Chondrocyte (in vitro differentiated cells): Measurements from ENCODE around the gene LRRC37A. TPM values are rescaled to one million over a fixed set of nuclear protein-coding genes. Genes with fewer than 3 reads are reported as not detected.
"Not testable (repeated sequence)": the region's sequence is repeated elsewhere in the genome, so short reads cannot be mapped to it uniquely, and the experiment has no call there.

Experiments
- DNase-seq: peaks from one replicate; pipeline ENCODE4 v3.0.0; 2021; ENCODE audit warnings: mixed read lengths, low spot score
- H3K27ac Mint-ChIP-seq: one replicate; pipeline ENCODE4 v1.8.0; 2021; ENCODE audit warnings: mild to moderate bottlenecking, moderate library complexity, mixed read lengths; ENCODE audit not compliant: unreplicated experiment
- H3K27me3 Mint-ChIP-seq: 2 replicates; pipeline ENCODE4 v1.8.0; 2021; ENCODE audit warnings: low read depth, mixed read lengths
- H3K36me3 Mint-ChIP-seq: 2 replicates; pipeline ENCODE4 v1.8.0; 2021; ENCODE audit warnings: low read depth, mixed read lengths
- H3K4me1 Mint-ChIP-seq: 2 replicates; pipeline ENCODE4 v1.8.0; 2021; ENCODE audit warnings: low read depth, mild to moderate bottlenecking, mixed read lengths
- H3K4me3 Mint-ChIP-seq: one replicate; pipeline ENCODE4 v1.8.0; 2021; ENCODE audit warnings: mild to moderate bottlenecking, moderate library complexity, mixed read lengths; ENCODE audit not compliant: unreplicated experiment
- H3K9me3 Mint-ChIP-seq: 2 replicates; pipeline ENCODE4 v1.8.0; 2021; ENCODE audit warnings: low read depth, mixed read lengths
- total RNA-seq: library from RNA; stranded (reverse); gene quantifications from 3 replicates; pipeline ENCODE4 v1.2.1, GENCODE V29; 2021

LRRC37A gene
- total RNA-seq, 1 donor from 2014 or later: 2.2 TPM

- H3K27me3 Mint-ChIP-seq, DNase-seq, H3K4me3 Mint-ChIP-seq, H3K9me3 Mint-ChIP-seq, H3K27ac Mint-ChIP-seq, H3K4me1 Mint-ChIP-seq, H3K36me3 Mint-ChIP-seq: not testable (repeated sequence)
Observed at GRCh38 chr17:46342131-46342530, 47.2 kb downstream of the LRRC37A start.

- not testable (repeated sequence) for H3K27ac Mint-ChIP-seq, H3K4me3 Mint-ChIP-seq, H3K36me3 Mint-ChIP-seq, DNase-seq, H3K4me1 Mint-ChIP-seq, H3K27me3 Mint-ChIP-seq, H3K9me3 Mint-ChIP-seq
Observed at GRCh38 chr17:46348345-46348744, 53.4 kb downstream of the LRRC37A start.

- not testable (repeated sequence) for H3K4me1 Mint-ChIP-seq, H3K4me3 Mint-ChIP-seq, H3K9me3 Mint-ChIP-seq, DNase-seq, H3K27me3 Mint-ChIP-seq, H3K27ac Mint-ChIP-seq, H3K36me3 Mint-ChIP-seq
Observed at GRCh38 chr17:46349060-46349459, 54.1 kb downstream of the LRRC37A start.

- not testable (repeated sequence) for H3K27me3 Mint-ChIP-seq, H3K4me1 Mint-ChIP-seq, H3K27ac Mint-ChIP-seq, H3K36me3 Mint-ChIP-seq, H3K9me3 Mint-ChIP-seq, DNase-seq, H3K4me3 Mint-ChIP-seq
Observed at GRCh38 chr17:46353856-46354255, 58.9 kb downstream of the LRRC37A start.

- not testable (repeated sequence) for H3K4me1 Mint-ChIP-seq, H3K4me3 Mint-ChIP-seq, H3K9me3 Mint-ChIP-seq, H3K36me3 Mint-ChIP-seq, DNase-seq, H3K27me3 Mint-ChIP-seq, H3K27ac Mint-ChIP-seq
Observed at GRCh38 chr17:46361145-46361735, 66.3 kb downstream of the LRRC37A start.

GRCh38 chr17:46361755-46362154 is 66.8 kb downstream of the LRRC37A start, which contains the start of gene ARL17B:
TSS of gene ARL17B (minus strand) at chr17:46361766. CDS start at chr17:46358397, 3,369 bp downstream.
- not testable (repeated sequence) for H3K9me3 Mint-ChIP-seq, H3K4me3 Mint-ChIP-seq, H3K27me3 Mint-ChIP-seq, H3K4me1 Mint-ChIP-seq, DNase-seq, H3K27ac Mint-ChIP-seq, H3K36me3 Mint-ChIP-seq

GRCh38 chr17:46367520-46367919 is 72.6 kb downstream of the LRRC37A start:
- not testable (repeated sequence) for H3K4me3 Mint-ChIP-seq, H3K27me3 Mint-ChIP-seq, H3K36me3 Mint-ChIP-seq, H3K4me1 Mint-ChIP-seq, H3K9me3 Mint-ChIP-seq, DNase-seq, H3K27ac Mint-ChIP-seq

GRCh38 chr17:46372236-46373229 is 77.6 kb downstream of the LRRC37A start:
- H3K36me3 Mint-ChIP-seq, H3K27ac Mint-ChIP-seq, H3K4me3 Mint-ChIP-seq, H3K9me3 Mint-ChIP-seq, DNase-seq, H3K4me1 Mint-ChIP-seq, H3K27me3 Mint-ChIP-seq: not testable (repeated sequence)

- not testable (repeated sequence) for H3K36me3 Mint-ChIP-seq, H3K27me3 Mint-ChIP-seq, H3K4me1 Mint-ChIP-seq, H3K27ac Mint-ChIP-seq, H3K4me3 Mint-ChIP-seq, H3K9me3 Mint-ChIP-seq, DNase-seq
Observed at GRCh38 chr17:46373418-46373817, 78.5 kb downstream of the LRRC37A start.

- not testable (repeated sequence) for H3K9me3 Mint-ChIP-seq, H3K4me3 Mint-ChIP-seq, DNase-seq, H3K4me1 Mint-ChIP-seq, H3K27me3 Mint-ChIP-seq, H3K27ac Mint-ChIP-seq, H3K36me3 Mint-ChIP-seq
Observed at GRCh38 chr17:46383118-46383517, 88.2 kb downstream of the LRRC37A start.

GRCh38 chr17:46385491-46385890 is 90.6 kb downstream of the LRRC37A start:
- not testable (repeated sequence) for H3K9me3 Mint-ChIP-seq, H3K4me1 Mint-ChIP-seq, H3K4me3 Mint-ChIP-seq, H3K27ac Mint-ChIP-seq, H3K27me3 Mint-ChIP-seq, H3K36me3 Mint-ChIP-seq, DNase-seq
